HTERT RPE-1 (cell line): ENCODE data around the gene STPG3.

Source experiments
- in situ Hi-C: fragments of 300-500 bp; cut with MboI; formaldehyde crosslinking; loops from 4 replicates; pipeline ENCODE4 v1.14.3; 2020; ENCODE audit warnings: low sequenced_read_pairs

STPG3 gene

DNA sequence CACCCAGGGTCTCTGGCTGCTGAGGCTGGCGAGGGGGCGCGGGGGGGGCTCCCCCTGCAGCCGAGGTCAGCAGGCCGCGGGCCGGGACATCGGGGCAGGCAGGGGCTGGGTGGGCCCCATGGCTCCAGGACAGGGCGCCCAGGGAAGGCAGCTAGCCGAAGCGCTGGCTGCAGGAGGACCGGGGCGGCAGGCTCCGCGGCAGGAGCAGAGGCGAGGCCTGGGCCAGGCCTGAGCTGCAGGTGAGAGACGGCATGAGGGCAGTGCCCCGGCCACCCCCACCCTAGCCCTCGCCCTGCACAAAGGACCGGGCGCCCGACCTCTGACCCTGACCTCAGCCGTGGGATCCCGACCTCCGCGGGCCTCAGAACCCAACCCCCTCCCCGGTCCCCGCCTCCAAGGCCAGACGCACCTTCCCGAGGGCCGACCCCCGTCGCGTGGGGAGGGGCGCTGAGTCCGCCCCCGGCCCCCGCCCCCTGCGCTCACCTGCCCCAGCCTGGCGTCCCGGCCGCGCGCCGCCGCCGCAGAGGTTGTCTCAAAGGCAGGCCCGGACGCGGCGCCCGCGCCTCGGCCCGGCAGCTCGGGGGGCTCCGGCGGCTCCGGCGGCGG lies 29.5 kb upstream of the STPG3 start:
- in situ Hi-C loops, result no loop called here

DNA sequence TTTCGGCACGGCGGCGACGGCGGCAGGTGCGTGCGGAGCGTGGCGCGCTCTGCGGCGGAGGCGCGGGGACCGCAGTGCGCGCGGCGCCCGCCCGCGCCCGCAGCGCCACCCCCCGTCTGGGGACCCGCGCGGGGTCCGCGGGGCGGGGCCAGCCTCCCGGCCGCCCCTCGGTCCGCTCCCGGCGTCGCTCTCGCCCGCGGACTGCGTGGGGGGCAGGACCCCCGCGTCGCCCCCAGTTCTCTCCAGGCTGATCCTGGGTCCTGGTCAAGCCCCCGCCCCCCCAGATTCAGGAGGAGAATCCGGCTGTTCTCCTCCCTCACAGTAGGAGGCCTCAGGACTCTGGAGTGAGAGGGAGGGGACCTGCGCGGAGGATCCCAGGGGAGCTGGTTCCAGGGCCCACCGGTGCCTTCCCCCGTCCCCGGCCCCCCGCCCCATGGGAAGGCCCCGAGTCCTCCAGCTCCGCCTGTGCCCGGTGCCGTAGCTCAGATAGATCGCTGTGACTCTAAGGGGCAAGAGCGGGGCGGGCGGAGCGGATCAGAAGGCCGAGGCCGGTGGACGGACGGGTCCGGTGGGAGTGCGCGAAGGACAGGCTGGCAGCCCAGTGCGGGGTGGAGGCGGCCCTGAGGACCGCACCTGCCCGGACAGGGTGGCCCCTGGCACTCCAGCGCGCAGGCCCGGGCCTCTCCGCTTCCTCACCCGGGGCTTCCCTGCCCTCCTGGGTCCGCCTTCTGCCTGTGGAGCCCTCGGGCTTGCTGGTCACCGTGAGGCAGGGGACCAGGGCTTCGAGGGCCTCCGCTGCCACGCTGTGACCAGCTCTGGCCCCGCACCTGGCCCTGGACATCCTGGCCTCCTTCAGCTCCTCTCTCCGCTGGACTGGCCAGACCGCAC lies 28.7 kb upstream of the STPG3 start, which contains the start of gene RNF208:
RNF208 (minus strand) TSS at position 51 of the 888 bp plus-strand sequence. CDS start 1,028 bp downstream, outside the sequence.
- in situ Hi-C loops, result no loop called here

DNA sequence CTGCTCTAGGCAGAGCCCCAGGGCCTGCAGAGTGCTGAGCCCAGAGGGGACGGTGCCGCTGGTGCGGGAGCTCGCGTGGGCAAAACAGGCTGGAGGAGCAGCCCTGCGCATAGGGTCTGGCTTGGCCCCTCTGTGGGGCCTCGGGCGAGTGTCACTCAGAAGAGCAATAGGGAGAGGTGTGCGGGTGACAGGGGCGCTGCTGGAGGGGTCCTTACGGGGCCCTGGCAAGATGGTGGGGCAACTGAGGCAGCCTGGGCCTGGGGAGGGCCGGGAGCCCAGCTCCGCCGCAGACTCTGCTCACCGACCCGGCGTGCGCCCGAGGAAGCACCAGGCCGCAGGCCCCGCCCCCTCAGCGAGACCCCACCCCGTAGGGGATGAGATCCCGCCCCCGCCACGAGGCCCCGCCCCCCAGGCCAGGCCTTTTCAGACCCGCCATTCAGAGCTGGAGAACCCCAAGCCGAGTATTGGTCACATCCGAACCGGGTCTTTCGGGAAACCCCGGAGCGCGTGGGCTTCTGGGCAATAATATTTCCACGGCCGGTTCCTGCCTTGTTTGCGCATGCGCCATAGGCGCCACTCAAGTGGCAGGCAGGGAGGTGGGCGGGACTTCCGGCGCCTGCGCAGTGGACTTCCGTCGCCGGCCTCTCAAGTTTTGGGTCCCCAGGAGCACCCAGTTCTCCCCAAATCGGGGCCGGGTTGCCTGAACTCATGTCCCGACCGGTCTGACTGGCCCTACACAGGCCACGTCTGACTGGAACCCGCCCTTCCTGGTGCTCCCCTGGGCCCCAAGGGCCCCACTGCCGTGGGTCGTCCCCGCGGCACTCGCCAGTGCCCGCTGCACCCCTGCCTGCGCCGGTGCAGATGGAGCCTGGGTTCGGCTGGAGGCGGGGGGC lies 27.8 kb upstream of the STPG3 start:
- in situ Hi-C loops, result no loop called here

DNA sequence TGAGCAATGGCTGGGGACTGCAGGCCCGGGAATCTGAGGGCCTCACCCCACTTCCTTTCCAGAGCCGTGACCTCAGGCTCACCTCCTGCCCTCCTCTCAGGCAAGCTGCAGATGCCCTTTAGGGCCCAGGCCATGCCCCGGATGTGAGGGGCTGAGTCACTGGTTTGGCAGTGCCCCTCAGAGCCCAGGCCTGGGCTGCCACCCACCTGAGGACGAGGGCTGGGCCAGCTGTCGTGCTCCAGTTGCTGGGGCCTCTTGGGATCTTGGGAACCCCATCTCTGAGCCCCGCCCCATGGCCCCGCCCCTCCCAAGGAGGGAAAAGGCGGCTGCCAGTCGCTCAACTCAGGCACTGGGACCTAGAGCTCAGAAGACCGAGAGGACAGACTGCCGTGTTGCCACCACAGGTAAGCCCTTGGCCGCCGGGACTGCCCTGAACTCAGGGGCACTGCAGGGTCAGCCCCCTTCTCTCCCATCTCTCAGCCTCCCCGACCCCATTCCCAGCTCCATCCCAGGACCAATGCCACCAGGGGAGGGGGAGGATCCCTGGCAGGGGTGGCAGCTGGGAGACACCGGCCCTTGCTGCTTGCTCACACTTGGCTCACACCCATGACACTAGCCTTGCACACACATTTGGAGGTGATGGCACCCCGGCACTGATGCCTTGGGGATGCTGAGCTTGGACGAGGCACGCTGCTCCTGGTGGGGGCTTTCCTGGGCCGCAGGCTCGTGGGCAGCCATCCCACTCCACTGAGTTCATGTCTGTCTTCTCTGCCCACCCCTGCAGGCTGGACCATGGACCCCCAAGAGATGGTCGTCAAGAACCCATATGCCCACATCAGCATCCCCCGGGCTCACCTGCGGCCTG lies 26.0 kb upstream of the STPG3 start, which contains the start of gene CYSRT1:
CYSRT1 (plus strand) TSS at position 345 of the 865 bp plus-strand sequence; CDS start at position 793, 448 bp downstream.
- in situ Hi-C loops, result no loop called here

DNA sequence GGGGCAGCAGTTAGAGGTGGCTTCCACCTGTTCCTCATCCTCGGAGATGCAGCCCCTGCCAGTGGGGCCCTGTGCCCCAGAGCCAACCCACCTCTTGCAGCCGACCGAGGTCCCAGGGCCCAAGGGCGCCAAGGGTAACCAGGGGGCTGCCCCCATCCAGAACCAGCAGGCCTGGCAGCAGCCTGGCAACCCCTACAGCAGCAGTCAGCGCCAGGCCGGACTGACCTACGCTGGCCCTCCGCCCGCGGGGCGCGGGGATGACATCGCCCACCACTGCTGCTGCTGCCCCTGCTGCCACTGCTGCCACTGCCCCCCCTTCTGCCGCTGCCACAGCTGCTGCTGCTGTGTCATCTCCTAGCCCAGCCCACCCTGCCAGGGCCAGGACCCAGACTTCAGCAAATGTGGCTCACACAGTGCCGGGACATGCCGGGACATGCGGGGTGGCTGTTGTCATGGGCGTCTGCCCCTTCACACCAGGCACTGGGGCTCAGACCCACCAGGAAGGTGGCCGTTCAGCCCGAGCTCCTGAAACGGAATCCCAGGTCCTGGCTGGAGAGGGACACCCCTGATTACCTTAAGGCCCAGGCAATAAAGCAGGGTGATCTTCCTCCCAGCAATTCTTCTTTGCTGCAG lies 25.3 kb upstream of the STPG3 start:
- in situ Hi-C loops, result no loop called here

DNA sequence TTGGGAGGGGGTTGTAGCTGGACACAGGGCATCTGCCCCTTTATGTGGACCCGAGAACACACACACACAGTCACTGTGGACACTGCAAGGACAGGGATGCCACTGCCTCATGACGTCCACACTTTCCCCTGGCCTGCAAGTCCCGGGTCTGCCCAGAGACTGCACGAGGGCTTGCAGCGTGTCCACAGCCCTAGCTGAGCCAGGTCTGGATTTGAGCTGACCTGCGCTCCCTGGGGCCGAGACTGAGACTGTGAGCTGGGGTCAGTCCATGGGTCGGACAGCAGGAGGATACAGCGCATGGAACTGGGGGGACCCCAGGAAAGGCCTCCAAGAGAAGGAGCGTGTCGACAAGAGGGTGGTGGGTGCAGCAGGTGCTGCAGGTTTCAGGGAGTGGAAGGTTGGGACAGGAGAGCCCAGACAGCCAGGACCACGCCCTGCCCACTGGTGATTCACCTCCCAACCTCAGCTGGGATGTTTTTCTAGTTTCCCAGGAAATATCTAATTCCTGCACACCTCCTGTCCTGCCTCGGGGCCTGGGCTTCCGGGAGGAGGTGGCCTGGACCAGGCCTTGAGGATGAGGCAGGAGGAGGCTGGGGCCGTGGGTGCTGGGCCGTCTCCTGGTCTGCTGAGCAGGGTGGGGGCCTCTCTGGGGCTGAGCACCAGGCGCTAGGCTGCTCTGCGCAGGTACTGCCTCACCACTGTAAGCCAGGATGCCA lies 24.6 kb upstream of the STPG3 start:
- in situ Hi-C loops, result no loop called here

DNA sequence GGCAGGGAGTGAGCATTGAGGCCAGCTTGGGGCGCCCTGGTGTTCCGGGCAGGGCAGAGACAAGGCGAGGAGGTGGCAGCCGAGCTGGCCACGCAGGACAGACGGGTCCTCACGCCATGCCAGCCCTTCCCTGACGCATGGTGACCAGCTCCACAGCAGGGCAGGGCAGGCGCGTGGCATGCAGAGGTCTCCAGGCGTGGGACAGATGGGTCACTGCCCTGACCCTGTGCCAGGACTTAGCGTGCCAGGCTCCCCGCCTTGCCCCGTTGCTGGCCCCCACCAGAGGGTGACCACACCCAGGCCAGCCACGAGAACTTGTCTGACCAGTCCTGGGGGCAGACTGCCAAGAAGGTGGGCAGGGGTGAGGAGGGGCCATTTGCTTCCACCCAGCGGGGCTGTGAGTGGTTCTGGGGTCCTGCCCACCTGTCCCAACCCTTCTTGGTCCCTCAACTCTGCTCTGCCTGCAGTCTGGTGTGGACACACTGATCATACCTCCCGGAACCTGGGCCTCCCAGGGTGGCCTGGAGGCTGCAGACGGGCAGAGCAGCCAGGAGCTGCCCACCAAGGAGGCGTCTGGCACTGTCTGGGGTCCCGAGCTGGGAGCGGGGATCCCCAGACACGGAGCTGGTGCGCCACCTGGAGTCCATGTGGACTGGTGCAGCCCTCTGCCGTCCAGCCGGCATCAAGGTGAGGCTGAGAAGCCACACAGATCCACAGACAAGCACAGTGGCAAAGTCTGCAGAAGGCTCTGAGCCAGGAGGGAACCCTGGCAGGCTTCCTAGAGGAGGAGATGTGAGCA lies 23.8 kb upstream of the STPG3 start, which contains the start of gene RNF224:
RNF224 (plus strand) TSS at position 449 of the 799 bp plus-strand sequence. CDS start 834 bp downstream, outside the sequence.
- in situ Hi-C loops, result no loop called here

DNA sequence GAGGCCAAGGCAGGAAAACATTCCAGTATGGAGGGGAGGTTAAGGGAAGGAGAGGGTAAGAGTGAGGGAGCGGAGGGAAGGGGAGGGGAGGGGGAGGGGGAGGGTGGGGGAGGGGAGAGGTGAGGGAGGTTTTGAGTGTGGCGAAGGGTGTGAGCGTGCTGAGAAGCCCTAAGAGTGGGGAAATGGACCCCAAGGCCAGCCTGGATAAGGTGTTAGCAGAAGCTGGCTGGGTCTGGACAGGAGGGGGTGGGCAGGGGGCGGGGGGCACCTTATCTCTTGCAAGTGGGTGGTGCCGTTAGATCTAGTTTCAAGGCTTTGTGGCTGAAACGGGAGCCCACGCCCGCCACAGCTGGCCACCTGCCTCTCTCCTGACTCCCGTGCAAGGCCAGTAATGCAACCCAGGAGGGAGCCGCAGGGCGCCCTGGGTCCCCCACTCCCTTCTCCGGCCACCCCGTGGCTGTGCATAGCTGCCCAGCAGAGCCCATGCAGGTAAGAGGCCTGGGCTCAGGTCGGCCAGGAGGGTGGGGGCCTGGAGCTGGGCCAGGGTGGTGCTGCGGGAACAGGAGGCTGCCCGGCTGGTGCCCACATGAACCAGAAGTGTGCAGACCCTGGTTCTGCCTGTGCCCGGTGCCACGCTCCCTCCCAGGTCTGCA lies 23.1 kb upstream of the STPG3 start:
- in situ Hi-C loops, result no loop called here

DNA sequence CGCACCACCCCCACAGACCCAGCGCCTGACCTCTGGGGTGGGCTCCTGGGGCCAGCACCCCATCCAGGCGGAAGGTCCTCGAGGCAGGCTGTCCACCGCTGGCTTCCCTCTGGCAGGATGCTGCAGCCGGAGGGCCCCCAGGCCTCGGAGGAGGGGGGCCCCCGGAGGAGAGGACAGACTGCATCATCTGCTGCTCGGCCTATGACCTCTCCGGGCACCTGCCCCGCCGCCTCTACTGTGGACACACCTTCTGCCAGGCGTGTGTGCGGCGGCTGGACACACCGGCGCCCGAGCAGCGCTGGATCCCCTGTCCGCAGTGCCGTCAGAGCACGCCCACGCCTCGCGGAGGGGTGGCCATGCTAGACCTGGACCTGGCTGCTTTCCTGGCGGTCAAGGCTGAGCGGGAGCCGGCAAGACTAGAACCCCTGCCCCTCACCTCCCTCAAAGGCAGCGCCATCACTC lies 22.5 kb upstream of the STPG3 start:
- in situ Hi-C loops, result no loop called here

DNA sequence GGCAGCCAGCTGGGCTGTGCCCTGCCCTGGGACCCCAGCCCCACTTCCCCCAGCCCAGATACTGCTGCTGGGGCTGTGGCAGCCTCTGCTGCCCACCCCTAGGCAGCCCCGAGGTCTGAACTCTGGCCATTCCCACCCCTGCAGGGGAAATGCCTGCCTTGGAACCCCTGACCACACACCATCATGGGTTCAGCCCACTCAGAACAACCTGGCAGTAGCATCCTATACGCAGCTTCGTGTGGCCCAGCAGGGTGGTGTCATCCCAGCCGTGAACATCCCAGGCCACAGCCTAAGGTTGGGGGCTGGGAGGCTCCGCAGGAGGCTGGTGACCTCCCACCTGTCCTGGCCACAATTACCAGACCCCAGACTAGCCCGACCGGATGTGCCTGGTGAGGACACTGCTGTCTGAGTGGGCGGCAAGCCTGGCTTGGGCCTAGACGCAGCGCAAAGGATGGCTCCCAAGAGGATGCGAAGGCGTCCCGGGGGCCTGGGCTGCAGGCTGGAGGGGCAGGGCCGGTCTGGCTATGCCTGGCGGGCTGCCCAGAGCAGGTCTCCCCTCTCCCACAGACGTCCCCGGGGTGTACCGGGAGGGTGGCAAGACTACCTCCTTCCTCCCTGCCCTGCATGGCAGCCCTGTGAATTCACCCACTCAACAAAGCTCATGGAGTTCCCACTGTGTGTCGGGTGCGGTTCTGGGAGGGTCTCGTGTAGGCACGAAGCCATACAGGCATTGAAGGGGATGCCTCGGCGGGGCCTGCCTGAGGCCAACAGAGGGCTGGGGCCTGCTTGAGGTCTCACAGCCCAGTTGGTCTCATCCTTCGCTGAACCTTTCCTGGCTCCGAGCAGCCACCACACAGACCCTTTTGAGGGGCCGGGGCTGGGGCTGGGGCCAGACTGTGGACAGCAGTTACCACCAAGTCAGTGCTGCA lies 21.9 kb upstream of the STPG3 start:
- in situ Hi-C loops, result no loop called here

DNA sequence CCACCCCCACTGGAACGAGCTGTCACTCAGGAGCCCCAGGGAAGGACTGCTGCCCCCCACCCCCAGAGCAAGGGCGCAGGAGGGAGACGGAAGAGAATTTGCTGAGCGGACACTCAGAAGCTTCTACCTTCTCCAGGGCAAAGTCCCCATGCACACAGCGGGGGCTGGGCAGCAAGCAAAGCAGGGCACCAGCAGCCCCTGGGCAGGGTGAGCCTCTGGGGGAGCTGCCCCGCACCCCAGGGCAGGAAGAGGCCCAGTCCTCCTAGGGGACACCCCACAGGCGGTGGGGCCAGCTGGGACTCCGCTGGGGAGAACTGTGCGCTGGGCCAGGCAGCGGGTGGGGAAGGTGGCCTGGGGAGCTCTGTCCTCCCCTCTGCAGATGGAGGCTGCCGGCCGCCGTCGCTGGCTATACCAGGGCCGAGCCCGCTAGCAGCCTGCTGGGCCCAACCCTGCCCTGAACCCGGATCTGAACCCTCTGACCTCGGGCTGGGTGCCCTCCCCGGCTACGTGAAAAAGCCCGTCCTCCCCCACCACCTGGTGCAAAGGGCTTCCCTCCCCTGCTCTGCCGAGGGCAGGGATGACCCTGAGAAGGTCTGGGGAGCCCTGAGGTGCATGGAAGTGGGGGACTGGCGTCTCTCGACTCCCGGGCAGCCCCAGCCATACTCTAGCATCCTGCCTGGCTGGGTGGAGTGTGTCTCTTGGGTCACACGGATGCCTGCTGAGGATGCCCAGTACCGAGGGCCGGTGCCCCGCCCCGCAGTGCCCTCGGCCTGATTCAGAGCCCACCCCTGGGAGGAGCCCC lies 21.0 kb upstream of the STPG3 start:
- in situ Hi-C loops, result no loop called here

DNA sequence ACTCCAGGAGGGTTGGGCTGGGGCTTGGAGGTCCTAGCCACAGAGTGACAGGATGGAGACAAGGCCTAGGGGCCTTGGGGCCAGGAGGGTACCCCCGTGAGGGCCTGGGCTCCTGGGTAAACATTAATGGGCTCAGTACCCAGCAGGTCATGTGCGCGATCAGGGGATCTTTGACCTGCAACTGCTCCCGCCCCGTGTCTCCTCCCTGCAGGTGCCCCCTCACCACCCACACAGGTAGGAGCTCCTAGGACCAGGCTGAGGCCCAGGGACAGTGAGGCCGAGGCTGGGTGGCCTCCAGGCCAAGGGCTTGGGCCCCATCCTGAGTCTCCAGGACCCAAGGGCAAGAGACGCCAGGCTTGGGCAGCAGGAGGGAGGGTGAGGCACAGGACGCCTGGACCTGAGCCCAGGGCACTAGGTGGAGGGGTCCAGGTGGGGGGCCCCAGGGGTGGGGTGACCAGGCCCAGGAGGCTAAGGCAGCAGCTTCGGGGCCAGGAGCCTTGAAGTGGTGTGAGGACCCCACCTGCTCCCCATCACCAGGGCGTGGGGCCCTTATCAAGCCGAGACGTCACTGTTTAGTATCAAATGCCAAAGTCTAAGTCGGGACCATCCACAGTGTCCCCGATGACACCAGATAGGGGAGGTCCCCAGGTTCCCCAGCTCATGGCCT lies 20.2 kb upstream of the STPG3 start, which contains the start of gene SLC34A3:
SLC34A3 (plus strand) TSS at position 197 of the 667 bp plus-strand sequence. CDS start 802 bp downstream, outside the sequence.
- in situ Hi-C loops, result no loop called here

DNA sequence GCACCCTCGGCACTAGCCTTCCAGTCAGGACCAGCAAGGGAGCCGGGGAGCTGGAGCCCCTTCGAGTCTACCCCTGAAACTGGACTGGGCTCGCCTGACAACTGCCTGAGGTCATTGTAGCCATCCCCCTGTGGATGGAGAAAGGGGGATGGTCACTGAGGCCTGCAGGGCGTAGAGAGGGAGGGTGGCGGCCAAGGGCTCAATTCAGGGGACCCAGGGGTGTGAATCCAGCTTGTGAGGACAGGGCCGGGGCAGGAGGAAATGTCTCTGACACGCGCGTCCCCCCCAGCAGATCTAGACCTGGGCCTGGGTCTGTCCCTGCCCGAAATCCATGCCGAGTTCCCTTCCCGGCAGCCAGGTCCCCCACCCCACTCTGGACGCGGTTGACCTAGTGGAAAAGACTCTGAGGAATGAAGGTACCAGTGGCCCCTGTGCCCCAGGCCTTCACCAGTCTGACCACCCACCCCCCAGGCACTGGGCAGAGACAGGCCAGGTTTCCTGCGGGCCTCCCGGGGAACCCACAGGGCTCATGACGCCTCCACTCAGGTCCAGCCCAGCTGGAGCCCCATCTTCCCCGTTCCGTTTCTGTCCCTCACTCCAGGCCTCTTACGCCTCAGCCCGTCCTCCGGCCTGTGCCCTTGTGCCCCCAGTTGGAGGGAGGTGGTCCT lies 19.6 kb upstream of the STPG3 start:
- in situ Hi-C loops, result no loop called here

DNA sequence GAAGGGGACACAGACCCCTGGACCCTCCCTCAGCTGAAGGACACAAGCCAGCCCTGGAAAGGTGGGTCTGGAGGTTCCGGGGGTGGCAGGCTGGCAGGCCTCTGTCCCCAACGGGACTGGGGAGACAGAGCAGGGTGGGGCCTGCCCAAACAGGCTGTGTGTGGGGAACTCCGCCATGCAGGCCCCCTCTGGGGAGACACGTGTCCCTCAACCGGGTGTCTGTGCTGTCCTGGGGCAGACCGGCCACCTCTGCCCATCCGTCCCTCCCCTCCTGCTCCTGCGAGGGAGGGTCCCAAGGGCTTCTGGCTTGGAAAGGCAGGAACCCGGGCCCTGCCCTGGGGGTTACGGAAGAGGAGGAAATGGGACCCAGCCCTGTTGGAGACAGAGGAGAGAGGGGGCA lies 19.0 kb upstream of the STPG3 start:
- in situ Hi-C loops, result no loop called here
